ENCODE results near the gene FAP. TPM values are rescaled to one million over a fixed set of nuclear protein-coding genes. Genes with fewer than 3 reads are reported as not detected.

FAP gene
- total RNA-seq, 1 donor from 2014 or later: not detected

- Histone ChIP-seq H3K9me3 (ENCODE audit: low read depth) (no peaks in the 10 kb centered on the region), H3K79me2 (ENCODE audit: low read depth) (no peaks in the 10 kb centered on the region), H3F3A (ENCODE audit: low read depth) (no peaks in the 10 kb centered on the region), H3K36me3 (no peaks in the 10 kb centered on the region), H4K20me1 (ENCODE audit: low read depth) (no peaks in the 10 kb centered on the region), H2AFZ (replicated peaks) (peak overlapping the region; percentile 12), H3K4me2 (no peak overlapping the region), H3K9ac (no peak overlapping the region), H3K4me3 (no peak overlapping the region), H3K27me3 (no peaks in the 10 kb centered on the region), H3K27ac (no peak overlapping the region), H3K4me1 (peaks cover 11% of the 10 kb centered on the region)
- Mint-ChIP-seq H3K4me3 (no peak overlapping the region), H3K9me3 (no peaks in the 10 kb centered on the region), H3K27me3 (ENCODE audit: insufficient read depth, low read depth) (no peaks in the 10 kb centered on the region), H3K27ac (no peak overlapping the region), H3K36me3 (no peaks in the 10 kb centered on the region), H3K4me1 (peaks cover 8% of the 10 kb centered on the region)
- TF ChIP-seq EZH2 (IDR thresholded peaks at IDR 0.05) (no peak), CTCF (IDR thresholded peaks at IDR 0.05) (no peak), EZH2phosphoT487 (IDR thresholded peaks at IDR 0.05) (no peak)
- DNase-seq (ENCODE audit: low spot score): no peak
These were observed 1.3 kb upstream of the FAP start for GRCh38 chr2:162244541-162245031.

- TF ChIP-seq CTCF (IDR thresholded peaks at IDR 0.05) (no peak), EZH2phosphoT487 (IDR thresholded peaks at IDR 0.05) (no peak), EZH2 (IDR thresholded peaks at IDR 0.05) (no peak)
- Histone ChIP-seq H3K4me2 (no peak overlapping the region), H2AFZ (replicated peaks) (no peak overlapping the region), H3K4me1 (peaks cover 11% of the 10 kb centered on the region), H3K9me3 (ENCODE audit: low read depth) (no peaks in the 10 kb centered on the region), H4K20me1 (ENCODE audit: low read depth) (no peaks in the 10 kb centered on the region), H3K36me3 (no peaks in the 10 kb centered on the region), H3K79me2 (ENCODE audit: low read depth) (no peaks in the 10 kb centered on the region), H3K4me3 (no peak overlapping the region), H3F3A (ENCODE audit: low read depth) (no peaks in the 10 kb centered on the region), H3K27me3 (no peaks in the 10 kb centered on the region), H3K9ac (no peak overlapping the region), H3K27ac (no peak overlapping the region)
- no peaks in the 10 kb centered on the region for H3K9me3 Mint-ChIP-seq
- H3K27ac Mint-ChIP-seq: peak overlapping the region; percentile 61
- no peak overlapping the region for H3K4me3 Mint-ChIP-seq
- DNase-seq (ENCODE audit: low spot score): no peak
- H3K36me3 Mint-ChIP-seq: no peaks in the 10 kb centered on the region
- peaks cover 8% of the 10 kb centered on the region for H3K4me1 Mint-ChIP-seq
- H3K27me3 Mint-ChIP-seq (ENCODE audit: insufficient read depth, low read depth): no peaks in the 10 kb centered on the region
These were observed 470 bp upstream of the FAP start for GRCh38 chr2:162243715-162244114.

GRCh38 chr2:162242586-162243280 is 512 bp downstream of the FAP start:
- Mint-ChIP-seq H3K4me3 (peak overlapping the region; percentile 46), H3K27me3 (ENCODE audit: insufficient read depth, low read depth) (no peaks in the 10 kb centered on the region), H3K4me1 (peaks cover 8% of the 10 kb centered on the region), H3K27ac (peak overlapping the region; percentile 88), H3K36me3 (no peaks in the 10 kb centered on the region), H3K9me3 (no peaks in the 10 kb centered on the region)
- Histone ChIP-seq H3F3A (ENCODE audit: low read depth) (no peaks in the 10 kb centered on the region), H3K4me1 (peaks cover 11% of the 10 kb centered on the region), H3K27me3 (no peaks in the 10 kb centered on the region), H3K27ac (peak overlapping the region; percentile 24), H3K4me3 (no peak overlapping the region), H3K9me3 (ENCODE audit: low read depth) (no peaks in the 10 kb centered on the region), H3K9ac (no peak overlapping the region), H4K20me1 (ENCODE audit: low read depth) (no peaks in the 10 kb centered on the region), H3K4me2 (peak overlapping the region; percentile 5), H3K36me3 (no peaks in the 10 kb centered on the region), H2AFZ (replicated peaks) (no peak overlapping the region), H3K79me2 (ENCODE audit: low read depth) (no peaks in the 10 kb centered on the region)
- TF ChIP-seq EZH2 (IDR thresholded peaks at IDR 0.05): no peak
- TF ChIP-seq EZH2phosphoT487 (IDR thresholded peaks at IDR 0.05): no peak
- TF ChIP-seq CTCF (IDR thresholded peaks at IDR 0.05): no peak
- DNase-seq (ENCODE audit: low spot score): peak; percentile 41

Measured in neural progenitor cell (in vitro differentiated cells).